ENCODE measurements around the gene P2RY14. TPM values are rescaled to one million over a fixed set of nuclear protein-coding genes. Genes with fewer than 3 reads are reported as not detected.

P2RY14 gene
- total RNA-seq, 1 donor from 2014 or later = 3.9 TPM

GRCh38 chr3:151305060-151305774, 26.9 kb upstream of the P2RY14 start:
- intact Hi-C loops (cut with DNase I) = no loop called here
- ATAC-seq (peak; percentile 59), DNase-seq (ENCODE audit: missing footprints) (no peak)

GRCh38 chr3:151303751-151304150, 25.4 kb upstream of the P2RY14 start:
- ATAC-seq (no peak), DNase-seq (ENCODE audit: missing footprints) (no peak)
- intact Hi-C loops (cut with DNase I) = no loop called here

GRCh38 chr3:151301787-151302186, 23.4 kb upstream of the P2RY14 start:
- no peak for DNase-seq (ENCODE audit: missing footprints)
- no peak for ATAC-seq
- intact Hi-C loops (cut with DNase I) = no loop called here

GRCh38 chr3:151300539-151300938, 22.2 kb upstream of the P2RY14 start:
- DNase-seq (ENCODE audit: missing footprints) (no peak), ATAC-seq (no peak)
- intact Hi-C loops (cut with DNase I) = no loop called here

GRCh38 chr3:151299006-151299405, 20.7 kb upstream of the P2RY14 start:
- ATAC-seq (no peak), DNase-seq (ENCODE audit: missing footprints) (no peak)
- intact Hi-C loops (cut with DNase I) = no loop called here

GRCh38 chr3:151297429-151297828, 19.1 kb upstream of the P2RY14 start:
- ATAC-seq = no peak
- intact Hi-C loops (cut with DNase I) = no loop called here
- no peak for DNase-seq (ENCODE audit: missing footprints)

- intact Hi-C loops (cut with DNase I) = no loop called here
- DNase-seq (ENCODE audit: missing footprints) = no peak
- ATAC-seq = no peak
These were observed 17.9 kb upstream of the P2RY14 start for GRCh38 chr3:151296226-151296625.

GRCh38 chr3:151293127-151293526, 14.8 kb upstream of the P2RY14 start:
- intact Hi-C loops (cut with DNase I) = no loop called here

GRCh38 chr3:151290673-151291072, 12.3 kb upstream of the P2RY14 start:
- intact Hi-C loops (cut with DNase I) = no loop called here

More at GRCh38 chr3:151293127-151293526, 14.8 kb upstream of the P2RY14 start:
- ATAC-seq = no peak
- DNase-seq (ENCODE audit: missing footprints) = no peak

GRCh38 chr3:151289445-151289844, 11.1 kb upstream of the P2RY14 start:
- DNase-seq (ENCODE audit: missing footprints) (no peak), ATAC-seq (no peak)
- intact Hi-C loops (cut with DNase I) = no loop called here

More at GRCh38 chr3:151290673-151291072, 12.3 kb upstream of the P2RY14 start:
- ATAC-seq (no peak), DNase-seq (ENCODE audit: missing footprints) (no peak)

GRCh38 chr3:151285940-151286339, 7.6 kb upstream of the P2RY14 start:
- DNase-seq (ENCODE audit: missing footprints) = no peak
- intact Hi-C loops (cut with DNase I) = no loop called here
- ATAC-seq = no peak

- no peak for DNase-seq (ENCODE audit: missing footprints)
- intact Hi-C loops (cut with DNase I) = loop anchor here (1.0 kb wide), 2 partner anchors 56 to 116 kb away; no protein-coding TSS in a partner anchor
- ATAC-seq = peak; percentile 26
These were observed 5.6 kb upstream of the P2RY14 start for GRCh38 chr3:151283907-151284461.

GRCh38 chr3:151283387-151283786, 5.0 kb upstream of the P2RY14 start:
- intact Hi-C loops (cut with DNase I) = loop anchor here (1.0 kb wide), 2 partner anchors 55 to 115 kb away; no protein-coding TSS in a partner anchor
- DNase-seq (ENCODE audit: missing footprints) (no peak), ATAC-seq (no peak)

- intact Hi-C loops (cut with DNase I) = loop anchor here (1.0 kb wide), 2 partner anchors 55 to 115 kb away; no protein-coding TSS in a partner anchor
- DNase-seq (ENCODE audit: missing footprints) (no peak), ATAC-seq (peak; percentile 33)
These were observed 4.6 kb upstream of the P2RY14 start for GRCh38 chr3:151282921-151283320.

GRCh38 chr3:151281671-151282324, 3.5 kb upstream of the P2RY14 start:
- no peak for DNase-seq (ENCODE audit: missing footprints)
- no peak for ATAC-seq
- intact Hi-C loops (cut with DNase I) = no loop called here

GRCh38 chr3:151276687-151277042, 1.7 kb downstream of the P2RY14 start:
- DNase-seq (ENCODE audit: missing footprints) = no peak
- intact Hi-C loops (cut with DNase I) = no loop called here
- no peak for ATAC-seq

GRCh38 chr3:151276038-151276686, 2.2 kb downstream of the P2RY14 start:
- intact Hi-C loops (cut with DNase I) = no loop called here
- no peak for ATAC-seq
- DNase-seq (ENCODE audit: missing footprints) = no peak

GRCh38 chr3:151275091-151275490, 3.3 kb downstream of the P2RY14 start:
- intact Hi-C loops (cut with DNase I) = no loop called here
- DNase-seq (ENCODE audit: missing footprints) (no peak), ATAC-seq (no peak)

GRCh38 chr3:151269631-151270030, 8.7 kb downstream of the P2RY14 start:
- intact Hi-C loops (cut with DNase I) = no loop called here
- DNase-seq (ENCODE audit: missing footprints) (no peak), ATAC-seq (no peak)

Measured in Right ventricle myocardium inferior (tissue), 1 donor.